SK-N-SH treated with all-trans-retinoic acid at 6 μM for 48 hours (cell line): ENCODE measurements around the gene NPLOC4.

Source experiments
- ATAC-seq: fragments of 200-7000 bp; cut with Tn5 transposase; 3 replicates; pipeline ENCODE4 v1.9.1; 2020; ENCODE audit warnings: mild to moderate bottlenecking, moderate library complexity
- ARNTL ChIP-seq: fragments of 450-650 bp; formaldehyde crosslinking; IDR thresholded peaks from 2 replicates; pipeline ENCODE4 v1.5.0; 2020; ENCODE audit warnings: low read depth, mild to moderate bottlenecking, moderate library complexity, borderline replicate concordance
- BACH2 ChIP-seq: fragments of 250-450 bp; sonication (Bioruptor Pico); IDR thresholded peaks from 2 replicates; pipeline ENCODE4 v1.9.0; 2021; ENCODE audit warnings: mild to moderate bottlenecking, borderline replicate concordance
- CSRNP3 ChIP-seq: fragments of 250-450 bp; sonication (Bioruptor Pico); IDR thresholded peaks from 2 replicates; pipeline ENCODE4 v1.5.1; 2021; ENCODE audit warnings: mild to moderate bottlenecking, moderate library complexity
- ESRRG ChIP-seq: fragments of 250-450 bp; sonication (Bioruptor Pico); IDR thresholded peaks from 2 replicates; pipeline ENCODE4 v1.6.1; 2021; ENCODE audit warnings: mild to moderate bottlenecking
- GLIS3 ChIP-seq: fragments of 250-450 bp; sonication (Bioruptor Pico); IDR thresholded peaks from 2 replicates; pipeline ENCODE4 v1.5.0; 2020; ENCODE audit warnings: mild to moderate bottlenecking, moderate library complexity
- ISL1 ChIP-seq: fragments of 250-450 bp; sonication (Bioruptor Pico); IDR thresholded peaks from 2 replicates; pipeline ENCODE4 v2.1.2; 2022; ENCODE audit warnings: mild to moderate bottlenecking, moderate library complexity
- OSR1 ChIP-seq: fragments of 250-450 bp; sonication (Bioruptor Pico); IDR thresholded peaks from 2 replicates; pipeline ENCODE4 v1.8.0; 2022; ENCODE audit warnings: moderate library complexity, mild to moderate bottlenecking, inconsistent platforms
- PATZ1 ChIP-seq: fragments of 250-450 bp; sonication (Bioruptor Pico); IDR thresholded peaks from 2 replicates; pipeline ENCODE4 v1.8.0; 2020; ENCODE audit warnings: mild to moderate bottlenecking, moderate library complexity, borderline replicate concordance
- POU6F1 ChIP-seq: fragments of 250-450 bp; sonication (Bioruptor Pico); IDR thresholded peaks from 2 replicates; pipeline ENCODE4 v1.8.0; 2021; ENCODE audit warnings: low read depth, mild to moderate bottlenecking, moderate library complexity, borderline replicate concordance
- PPARA ChIP-seq: fragments of 250-450 bp; sonication (Bioruptor Pico); IDR thresholded peaks from 2 replicates; pipeline ENCODE4 v1.5.0; 2020; ENCODE audit warnings: mild to moderate bottlenecking, borderline replicate concordance
- RARB ChIP-seq: fragments of 250-450 bp; sonication (Bioruptor Pico); IDR thresholded peaks from 2 replicates; pipeline ENCODE4 v1.8.0; 2021; ENCODE audit warnings: mild to moderate bottlenecking, moderate library complexity
- SNAI2 ChIP-seq: fragments of 250-450 bp; sonication (Bioruptor Pico); IDR thresholded peaks from 2 replicates; pipeline ENCODE4 v1.5.0; 2020; ENCODE audit warnings: mild to moderate bottlenecking, moderate library complexity
- TOX ChIP-seq: fragments of 250-450 bp; sonication (Bioruptor Pico); IDR thresholded peaks from 2 replicates; pipeline ENCODE4 v1.8.0; 2021; ENCODE audit warnings: mild to moderate bottlenecking, moderate library complexity, borderline replicate concordance
- ZFP3 ChIP-seq: fragments of 250-450 bp; sonication (Bioruptor Pico); IDR thresholded peaks from 2 replicates; pipeline ENCODE4 v1.5.0; 2020; ENCODE audit warnings: mild to moderate bottlenecking, moderate library complexity
- ZFP30 ChIP-seq: fragments of 450-650 bp; formaldehyde crosslinking; IDR thresholded peaks from 2 replicates; pipeline ENCODE4 v1.5.0; 2022; ENCODE audit warnings: mild to moderate bottlenecking, moderate library complexity
- ZNF565 ChIP-seq: fragments of 450-650 bp; formaldehyde crosslinking; conservative IDR thresholded peaks from 2 replicates; pipeline ENCODE4 v1.5.0; 2020; ENCODE audit warnings: low read depth, mild to moderate bottlenecking, moderate library complexity
- ZNF70 ChIP-seq: fragments of 450-650 bp; formaldehyde crosslinking; IDR thresholded peaks from 2 replicates; pipeline ENCODE4 v1.5.0; 2020; ENCODE audit warnings: mild to moderate bottlenecking, moderate library complexity
- ZNF8 ChIP-seq: fragments of 450-650 bp; formaldehyde crosslinking; IDR thresholded peaks from 2 replicates; pipeline ENCODE4 v1.5.0; 2020; ENCODE audit warnings: mild to moderate bottlenecking, moderate library complexity

NPLOC4 gene

GRCh38 chr17:81518785-81519283, 118.1 kb downstream of the NPLOC4 start:
- no peak for ATAC-seq
- no peak for TF ChIP-seq ZFP30
- TF ChIP-seq ARNTL = no peak
- no peak for TF ChIP-seq ZNF70 (CRISPR knock-in tag)
- no peak for TF ChIP-seq TOX (CRISPR knock-in tag)
- no peak for TF ChIP-seq ZNF8 (CRISPR knock-in tag)
- TF ChIP-seq CSRNP3 (CRISPR knock-in tag) = no peak
- TF ChIP-seq ISL1 (CRISPR knock-in tag) = no peak
- TF ChIP-seq BACH2 (CRISPR knock-in tag) = no peak
- no peak for TF ChIP-seq ESRRG (CRISPR knock-in tag)
- TF ChIP-seq, all 23 proteins: peak for 0

- no peak for TF ChIP-seq ZFP30
- TF ChIP-seq RARB = no peak
- TF ChIP-seq ZNF565 (CRISPR knock-in tag) = no peak
- TF ChIP-seq GLIS3 (CRISPR knock-in tag) = no peak
- TF ChIP-seq OSR1 = no peak
- TF ChIP-seq ZFP3 (CRISPR knock-in tag) = no peak
- no peak for TF ChIP-seq CSRNP3 (CRISPR knock-in tag)
- TF ChIP-seq PATZ1 = no peak
- no peak for TF ChIP-seq BACH2 (CRISPR knock-in tag)
- no peak for TF ChIP-seq ARNTL
- TF ChIP-seq ZNF70 (CRISPR knock-in tag) = no peak
- ATAC-seq = no peak
Observed at GRCh38 chr17:81518113-81518784, 118.7 kb downstream of the NPLOC4 start.

- TF ChIP-seq PPARA = no peak
- no peak for TF ChIP-seq ZFP3 (CRISPR knock-in tag)
- no peak for ATAC-seq
Observed at GRCh38 chr17:81517339-81518112, 119.4 kb downstream of the NPLOC4 start.

- TF ChIP-seq BACH2 (CRISPR knock-in tag) = no peak
- no peak for TF ChIP-seq POU6F1
- TF ChIP-seq ZFP3 (CRISPR knock-in tag) = no peak
- ATAC-seq = no peak
Observed at GRCh38 chr17:81517009-81517338, 119.9 kb downstream of the NPLOC4 start.

- ATAC-seq = no peak
Observed at GRCh38 chr17:81516439-81516838, 120.5 kb downstream of the NPLOC4 start.

More at GRCh38 chr17:81516439-81516838, 120.5 kb downstream of the NPLOC4 start:
- no peak for TF ChIP-seq PATZ1
- no peak for TF ChIP-seq ESRRG (CRISPR knock-in tag)
- no peak for TF ChIP-seq SNAI2 (CRISPR knock-in tag)
- TF ChIP-seq CSRNP3 (CRISPR knock-in tag) = no peak
- no peak for TF ChIP-seq ZNF8 (CRISPR knock-in tag)
- TF ChIP-seq ARNTL = no peak
- no peak for TF ChIP-seq BACH2 (CRISPR knock-in tag)
- no peak for TF ChIP-seq ZFP30
- no peak for TF ChIP-seq OSR1
